GM12801 (cell line): ENCODE results near the gene SFXN1.

Experiments used
- CTCF ChIP-seq: IDR thresholded peaks from one replicate; pipeline ENCODE4 v1.5.1; 2011; ENCODE audit warnings: control low read depth; ENCODE audit not compliant: insufficient read length; ENCODE audit errors: extremely low read depth

SFXN1 gene

GRCh38 chr5:175544108-175544511 lies 65.8 kb downstream of the SFXN1 start:
- no peak for TF ChIP-seq CTCF

- no peak for TF ChIP-seq CTCF
Observed at GRCh38 chr5:175544586-175544985, 66.2 kb downstream of the SFXN1 start.

GRCh38 chr5:175547842-175548241 lies 69.5 kb downstream of the SFXN1 start:
- TF ChIP-seq CTCF = no peak

GRCh38 chr5:175548626-175549311 lies 70.4 kb downstream of the SFXN1 start:
- no peak for TF ChIP-seq CTCF

- no peak for TF ChIP-seq CTCF
Observed at GRCh38 chr5:175550055-175550805, 71.9 kb downstream of the SFXN1 start.

GRCh38 chr5:175551266-175551665 lies 72.9 kb downstream of the SFXN1 start:
- no peak for TF ChIP-seq CTCF

GRCh38 chr5:175554296-175554695 lies 75.9 kb downstream of the SFXN1 start:
- TF ChIP-seq CTCF = no peak
